ENCODE results near the gene ONECUT3. TPM values are rescaled to one million over a fixed set of nuclear protein-coding genes. Genes with fewer than 3 reads are reported as not detected.

Gene ONECUT3
- total and polyA plus RNA-seq, 10 of the 15 experiments (the other 5 are each of a cell fraction or from before 2014, with no cell fraction given), result not detected

DNA sequence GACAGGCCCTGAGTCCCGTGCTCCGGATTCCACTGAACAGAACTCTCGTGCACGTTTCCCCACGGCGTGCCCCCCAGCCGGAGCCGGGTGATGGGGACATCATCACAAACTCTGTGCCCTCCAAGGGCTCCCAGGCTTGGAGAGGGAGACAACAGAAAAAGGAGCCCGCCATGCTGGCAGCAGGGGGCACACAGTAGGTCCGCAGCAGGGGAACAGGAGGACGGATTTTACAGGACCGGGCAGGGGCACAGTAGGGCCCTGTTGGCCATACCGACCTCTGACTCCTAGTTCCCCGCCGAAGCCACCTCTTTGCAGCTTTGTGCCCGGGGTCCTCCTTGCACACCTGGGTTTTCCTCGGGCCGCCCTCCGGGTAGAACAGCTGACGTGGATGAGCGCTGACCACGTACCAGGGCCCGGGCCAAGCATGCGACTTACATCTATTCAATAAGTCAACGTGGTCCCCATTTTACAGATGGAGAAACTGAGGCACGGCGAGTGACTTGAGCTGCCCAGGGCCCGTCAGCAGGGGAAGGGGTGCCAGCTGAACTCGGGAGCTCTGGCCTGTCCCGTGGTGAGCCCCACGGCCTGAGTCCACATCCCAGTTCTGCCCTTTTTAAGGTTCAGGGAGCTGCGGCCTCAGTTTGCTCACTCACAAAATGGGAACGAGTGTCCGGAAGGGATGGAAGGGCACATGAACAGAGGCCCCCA is 10.2 kb upstream of the ONECUT3 start:
- no peak for FAIRE-seq
- CTCF ChIA-PET, result interaction anchor here (0.6 to 0.7 kb wide), 2 partner anchors 39 to 197 kb away, joined by 3 read pairs; no protein-coding TSS in a partner anchor
- RAD21 ChIA-PET (ENCODE audit: unreplicated experiment), result no interaction called here

More for the DNA sequence above, 10.2 kb upstream of the ONECUT3 start:
- H4K20me1 ChIP-seq (ENCODE audit: control insufficient read depth, insufficient read depth), result no peaks in the 10 kb centered on the region
- 57% methylated on average over 34 of the region's 34 CpGs for whole genome bisulfite sequencing (ENCODE audit: insufficient coverage, insufficient replicate concordance, low lambda C conversion rate, missing lambda C conversion rate)
- no peak for TF ChIP-seq SUPT20H (IDR thresholded peaks at IDR 0.05; ENCODE audit: borderline replicate concordance, control insufficient read depth, low read depth, low read length)
- TF ChIP-seq, protein P1, sequence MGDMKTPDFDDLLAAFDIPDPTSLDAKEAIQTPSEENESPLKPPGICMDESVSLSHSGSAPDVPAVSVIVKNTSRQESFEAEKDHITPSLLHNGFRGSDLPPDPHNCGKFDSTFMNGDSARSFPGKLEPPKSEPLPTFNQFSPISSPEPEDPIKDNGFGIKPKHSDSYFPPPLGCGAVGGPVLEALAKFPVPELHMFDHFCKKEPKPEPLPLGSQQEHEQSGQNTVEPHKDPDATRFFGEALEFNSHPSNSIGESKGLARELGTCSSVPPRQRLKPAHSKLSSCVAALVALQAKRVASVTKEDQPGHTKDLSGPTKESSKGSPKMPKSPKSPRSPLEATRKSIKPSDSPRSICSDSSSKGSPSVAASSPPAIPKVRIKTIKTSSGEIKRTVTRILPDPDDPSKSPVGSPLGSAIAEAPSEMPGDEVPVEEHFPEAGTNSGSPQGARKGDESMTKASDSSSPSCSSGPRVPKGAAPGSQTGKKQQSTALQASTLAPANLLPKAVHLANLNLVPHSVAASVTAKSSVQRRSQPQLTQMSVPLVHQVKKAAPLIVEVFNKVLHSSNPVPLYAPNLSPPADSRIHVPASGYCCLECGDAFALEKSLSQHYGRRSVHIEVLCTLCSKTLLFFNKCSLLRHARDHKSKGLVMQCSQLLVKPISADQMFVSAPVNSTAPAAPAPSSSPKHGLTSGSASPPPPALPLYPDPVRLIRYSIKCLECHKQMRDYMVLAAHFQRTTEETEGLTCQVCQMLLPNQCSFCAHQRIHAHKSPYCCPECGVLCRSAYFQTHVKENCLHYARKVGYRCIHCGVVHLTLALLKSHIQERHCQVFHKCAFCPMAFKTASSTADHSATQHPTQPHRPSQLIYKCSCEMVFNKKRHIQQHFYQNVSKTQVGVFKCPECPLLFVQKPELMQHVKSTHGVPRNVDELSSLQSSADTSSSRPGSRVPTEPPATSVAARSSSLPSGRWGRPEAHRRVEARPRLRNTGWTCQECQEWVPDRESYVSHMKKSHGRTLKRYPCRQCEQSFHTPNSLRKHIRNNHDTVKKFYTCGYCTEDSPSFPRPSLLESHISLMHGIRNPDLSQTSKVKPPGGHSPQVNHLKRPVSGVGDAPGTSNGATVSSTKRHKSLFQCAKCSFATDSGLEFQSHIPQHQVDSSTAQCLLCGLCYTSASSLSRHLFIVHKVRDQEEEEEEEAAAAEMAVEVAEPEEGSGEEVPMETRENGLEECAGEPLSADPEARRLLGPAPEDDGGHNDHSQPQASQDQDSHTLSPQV (IDR thresholded peaks at IDR 0.05), result no peak
- TF ChIP-seq NFXL1 (IDR thresholded peaks at IDR 0.05; ENCODE audit: borderline replicate concordance), result no peak
- TF ChIP-seq ATF7 (IDR thresholded peaks at IDR 0.05; ENCODE audit: low read depth), result no peak
- no peak for TF ChIP-seq KAT2A (conservative IDR thresholded peaks at IDR 0.05; ENCODE audit: control insufficient read depth, low read depth, low read length)
- TF ChIP-seq BCLAF1 (IDR thresholded peaks at IDR 0.05), result no peak
- TF ChIP-seq JUND (IDR thresholded peaks at IDR 0.05; ENCODE audit: low read depth, low read length), result no peak
- no peak for TF ChIP-seq ZBTB33 (IDR thresholded peaks at IDR 0.05)
- no peak for TF ChIP-seq BACH1 (IDR thresholded peaks at IDR 0.05; ENCODE audit: borderline replicate concordance)
- no peak for TF ChIP-seq WRNIP1 (IDR thresholded peaks at IDR 0.05; ENCODE audit: borderline replicate concordance, low read depth, low read length)
- TF ChIP-seq POLR2A (IDR thresholded peaks at IDR 0.05; ENCODE audit: low read depth, low read length), result no peak
- intact Hi-C loops (cut with micrococcal nuclease; ENCODE audit: unreplicated experiment), result no loop called here
- peaks cover 8% of the 10 kb centered on the region for H3K4me1 ChIP-seq (ENCODE audit: control insufficient read depth, insufficient read depth, low read length)
- H3K4me2 ChIP-seq (ENCODE audit: control insufficient read depth, insufficient read depth), result no peak overlapping the region
- no peak for DNase-seq (ENCODE audit: low read depth, low spot score)
- ATAC-seq, result no peak
- H3K9me3 ChIP-seq (replicated peaks; ENCODE audit: control insufficient read depth, insufficient read depth, low read length), result no peaks in the 10 kb centered on the region; the same call in 2 of the 3 replicates
- peaks cover 0 to 4% of the 10 kb centered on the region in 2 experiments; a peak in 2 of 4 replicates for H3K27me3 ChIP-seq (replicated peaks in 1 of 2; ENCODE audit: control insufficient read depth in 2 of 2, insufficient read depth in 2 of 2, low read length in 1 of 2)
- POLR2A ChIA-PET, result no interaction called here
- SMC1A ChIA-PET (ENCODE audit: uncharacterized antibody, unreplicated experiment), result no interaction called here
- no TSS peak for BruUV-seq (replicated peaks)
- H3K4me3 ChIP-seq, result no peak overlapping the region
- in situ Hi-C loops (cut with MboI), result no loop called here
- no peaks in the 10 kb centered on the region for H3K36me3 ChIP-seq (ENCODE audit: control insufficient read depth in 2 of 2, insufficient read depth in 2 of 2, low read length in 1 of 2)
- H3K27ac ChIP-seq (ENCODE audit: control insufficient read depth, insufficient read depth), result no peak overlapping the region
- no peaks in the 10 kb centered on the region for H3K79me2 ChIP-seq (ENCODE audit: control insufficient read depth, insufficient read depth, low read length)
- no peak overlapping the region for H2AFZ ChIP-seq (ENCODE audit: control insufficient read depth, low read depth, low read length)
- no peak overlapping the region for H3K9ac ChIP-seq (ENCODE audit: control insufficient read depth, insufficient read depth, low read length)
